ENCODE data around the gene CPA2. TPM values are rescaled to one million over a fixed set of nuclear protein-coding genes. Genes with fewer than 3 reads are reported as not detected.

The CPA2 gene
- total and polyA plus RNA-seq, 4 experiments from 2014 or later: not detected

DNA sequence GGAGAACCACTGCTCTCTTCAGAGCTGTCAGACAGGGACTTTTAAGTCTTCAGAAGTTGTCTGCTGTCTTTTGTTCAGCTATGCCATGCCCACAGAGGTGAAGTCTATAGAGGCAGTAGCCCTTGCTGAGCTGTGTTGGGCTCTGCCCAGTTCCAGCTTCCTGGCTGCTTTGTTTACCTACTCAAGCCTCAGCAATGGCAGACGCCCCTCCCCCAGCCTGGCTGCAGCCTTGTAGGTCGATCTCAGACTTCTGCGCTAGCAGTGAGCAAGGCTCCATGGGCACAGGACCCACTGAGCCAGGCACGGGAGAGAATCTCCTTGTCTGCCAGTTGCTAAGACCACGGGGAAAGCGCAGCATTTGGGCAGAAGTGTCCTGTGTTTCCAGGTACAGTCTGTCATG, 12.1 kb upstream of the CPA2 start:
- Histone ChIP-seq H3K9me3 (ENCODE audit: control insufficient read depth in 1 of 2, low read length in 2 of 2) (no peaks in the 10 kb centered on the region), H3K27ac (ENCODE audit: low read depth, low read length) (no peak overlapping the region), H3K4me3 (ENCODE audit: low read length in 2 of 2) (no peak overlapping the region), H3K27me3 (ENCODE audit: insufficient read depth, low read length) (no peaks in the 10 kb centered on the region), H3K4me1 (ENCODE audit: insufficient read depth, low read length) (no peaks in the 10 kb centered on the region), H3K36me3 (ENCODE audit: insufficient read depth, low read length) (no peaks in the 10 kb centered on the region)
- no peak for DNase-seq
- no peak overlapping the region for H3K4me3 Mint-ChIP-seq
- ChIA-PET POLR2A (ENCODE audit: partially characterized antibody) (no interaction called here), CTCF (ENCODE audit: partially characterized antibody) (no interaction called here)
- H3K27me3 Mint-ChIP-seq: peaks cover 4 to 9% of the 10 kb centered on the region in 2 donors
- H3K4me1 Mint-ChIP-seq: no peaks in the 10 kb centered on the region
- intact Hi-C loops (cut with micrococcal nuclease): no loop called here
- no peak overlapping the region for H3K27ac Mint-ChIP-seq
- peaks cover 0 to 52% (median 20%) of the 10 kb centered on the region in 8 donors for H3K9me3 Mint-ChIP-seq
- H3K36me3 Mint-ChIP-seq: no peaks in the 10 kb centered on the region

DNA sequence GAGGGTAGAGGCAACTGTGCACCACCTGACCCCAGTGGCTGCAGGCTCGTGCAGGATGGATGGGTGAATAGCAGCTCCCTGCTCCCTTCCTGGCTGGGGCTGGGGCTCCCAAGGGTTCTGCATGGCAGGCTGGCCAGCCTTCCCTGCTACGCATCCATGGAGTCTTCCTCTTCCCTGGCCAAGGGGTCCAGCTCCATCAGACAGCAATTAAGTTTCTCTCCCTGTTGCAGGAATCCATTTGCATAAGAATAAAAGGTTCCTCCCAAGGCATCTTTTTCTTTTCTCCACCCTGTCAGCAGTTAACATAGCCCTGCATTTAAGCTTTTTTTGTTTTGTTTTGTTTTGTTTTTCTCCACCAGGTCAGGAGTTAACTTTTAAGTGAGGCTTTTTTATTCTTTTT, 10.0 kb upstream of the CPA2 start:
- no peak overlapping the region for H3K4me3 Mint-ChIP-seq
- H3K9me3 ChIP-seq (ENCODE audit: control insufficient read depth in 1 of 2, low read length in 2 of 2): no peaks in the 10 kb centered on the region
- H3K4me3 ChIP-seq (ENCODE audit: low read length in 2 of 2): no peak overlapping the region
- peak overlapping the region in 1 of 7 donors; percentile 13 for H3K27ac Mint-ChIP-seq
- H3K4me1 ChIP-seq (ENCODE audit: insufficient read depth, low read length): no peaks in the 10 kb centered on the region
- intact Hi-C loops (cut with micrococcal nuclease): no loop called here
- no peak for DNase-seq
- H3K36me3 ChIP-seq (ENCODE audit: insufficient read depth, low read length): no peaks in the 10 kb centered on the region
- H3K27ac ChIP-seq (ENCODE audit: low read depth, low read length): no peak overlapping the region
- H3K27me3 ChIP-seq (ENCODE audit: insufficient read depth, low read length): no peaks in the 10 kb centered on the region
- ChIA-PET POLR2A (ENCODE audit: partially characterized antibody) (no interaction called here), CTCF (ENCODE audit: partially characterized antibody) (interaction anchor here (0.7 kb wide), 1 partner anchor 30 kb away, joined by 3 read pairs; no protein-coding TSS in a partner anchor)
- H3K27me3 Mint-ChIP-seq: peaks cover 4 to 7% of the 10 kb centered on the region in 2 donors
- H3K36me3 Mint-ChIP-seq: no peaks in the 10 kb centered on the region
- peaks cover 0 to 63% (median 26%) of the 10 kb centered on the region in 8 donors for H3K9me3 Mint-ChIP-seq
- no peaks in the 10 kb centered on the region for H3K4me1 Mint-ChIP-seq

DNA sequence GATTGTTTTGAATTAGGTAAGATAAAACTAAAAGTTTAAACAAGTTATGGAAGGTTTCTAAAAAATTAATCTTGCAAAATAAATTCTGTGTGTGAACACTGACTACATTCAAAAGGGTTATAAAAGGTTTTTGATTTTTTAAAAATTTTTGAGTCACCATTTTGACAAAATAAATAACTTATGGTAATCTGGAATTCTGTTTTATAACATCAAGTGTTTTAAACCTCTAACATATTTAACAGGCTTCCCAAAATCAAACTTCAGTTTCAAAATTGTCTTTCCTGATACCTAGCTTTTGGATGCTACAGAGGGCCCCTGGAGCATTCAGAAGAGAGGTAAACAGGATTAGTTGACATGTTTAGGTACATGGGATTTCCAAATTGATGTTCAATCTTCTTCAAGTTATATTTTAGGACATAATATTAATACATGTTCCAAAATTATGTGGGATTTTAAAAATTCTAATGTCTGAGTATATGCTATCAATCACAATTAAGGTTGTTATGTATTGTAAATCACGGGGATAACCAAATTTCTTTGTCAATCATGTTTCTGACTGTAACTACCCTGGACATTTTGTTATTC, 8.1 kb upstream of the CPA2 start:
- Histone ChIP-seq H3K36me3 (ENCODE audit: insufficient read depth, low read length) (no peaks in the 10 kb centered on the region), H3K9me3 (ENCODE audit: control insufficient read depth in 1 of 2, low read length in 2 of 2) (no peaks in the 10 kb centered on the region), H3K4me1 (ENCODE audit: insufficient read depth, low read length) (no peaks in the 10 kb centered on the region), H3K27me3 (ENCODE audit: insufficient read depth, low read length) (no peaks in the 10 kb centered on the region), H3K27ac (ENCODE audit: low read depth, low read length) (no peak overlapping the region), H3K4me3 (ENCODE audit: low read length in 2 of 2) (no peak overlapping the region)
- Mint-ChIP-seq H3K4me1 (no peaks in the 10 kb centered on the region), H3K27me3 (peaks cover 4 to 6% of the 10 kb centered on the region in 2 donors), H3K36me3 (no peaks in the 10 kb centered on the region), H3K9me3 (peaks cover 0 to 60% (median 24%) of the 10 kb centered on the region in 8 donors), H3K4me3 (no peak overlapping the region), H3K27ac (no peak overlapping the region)
- DNase-seq: no peak
- intact Hi-C loops (cut with micrococcal nuclease): no loop called here
- ChIA-PET CTCF (ENCODE audit: partially characterized antibody) (no interaction called here), POLR2A (ENCODE audit: partially characterized antibody) (no interaction called here)

DNA sequence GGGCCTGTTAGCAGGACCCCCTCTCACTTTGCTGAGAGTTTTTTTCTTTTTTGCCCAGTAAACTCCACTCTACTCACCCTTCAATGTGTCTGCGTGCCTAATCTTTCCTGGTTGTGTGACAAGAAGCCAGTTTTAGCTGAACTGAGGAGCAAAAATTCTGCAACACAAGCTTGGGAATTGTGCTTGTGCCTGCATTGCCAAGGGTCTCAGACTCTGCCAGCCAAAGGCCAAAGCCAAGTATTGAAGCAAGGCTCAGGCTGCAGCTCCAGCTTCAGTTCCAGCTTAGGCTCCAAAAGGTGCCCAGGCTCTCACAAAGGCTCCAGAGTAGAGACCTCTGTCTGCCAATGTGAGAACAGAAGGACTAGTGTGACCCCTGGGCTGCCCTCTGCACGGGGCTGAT, 4.2 kb upstream of the CPA2 start:
- CTCF ChIA-PET (ENCODE audit: partially characterized antibody): no interaction called here
- H3K4me3 ChIP-seq (ENCODE audit: low read length in 2 of 2): no peak overlapping the region
- no peak for DNase-seq

DNA sequence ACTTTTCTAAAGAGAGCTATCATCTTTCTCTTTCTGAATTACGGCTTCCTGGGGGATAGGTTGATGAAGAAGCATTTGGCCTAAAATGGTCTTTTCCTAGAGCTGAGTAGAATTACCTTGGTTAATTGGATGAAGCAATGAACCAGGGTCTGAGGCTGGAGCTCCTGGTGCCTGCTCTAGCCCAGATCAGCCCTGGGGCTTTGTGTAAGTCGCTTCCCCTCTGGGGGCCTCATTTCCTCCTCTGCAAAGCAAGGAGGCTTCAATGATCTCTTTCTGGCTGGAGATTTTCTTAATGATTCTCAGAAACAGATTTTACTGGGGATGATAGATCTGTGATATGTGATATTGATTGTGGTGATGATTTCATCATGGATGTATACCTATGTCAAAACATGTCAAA, 3.5 kb upstream of the CPA2 start:
- POLR2A ChIA-PET (ENCODE audit: partially characterized antibody): no interaction called here
- no peak overlapping the region for H3K4me3 Mint-ChIP-seq
- H3K4me3 ChIP-seq (ENCODE audit: low read length in 2 of 2): no peak overlapping the region
- H3K27ac ChIP-seq (ENCODE audit: low read depth, low read length): no peak overlapping the region
- peaks cover 2 to 6% of the 10 kb centered on the region in 2 donors for H3K27me3 Mint-ChIP-seq
- intact Hi-C loops (cut with micrococcal nuclease): no loop called here
- H3K9me3 Mint-ChIP-seq: peaks cover 0 to 33% (median 16%) of the 10 kb centered on the region in 8 donors
- DNase-seq: no peak
- H3K36me3 Mint-ChIP-seq: no peaks in the 10 kb centered on the region
- H3K9me3 ChIP-seq (ENCODE audit: control insufficient read depth in 1 of 2, low read length in 2 of 2): no peaks in the 10 kb centered on the region
- H3K27me3 ChIP-seq (ENCODE audit: insufficient read depth, low read length): no peaks in the 10 kb centered on the region
- H3K36me3 ChIP-seq (ENCODE audit: insufficient read depth, low read length): no peaks in the 10 kb centered on the region
- CTCF ChIA-PET (ENCODE audit: partially characterized antibody): no interaction called here
- no peak overlapping the region for H3K27ac Mint-ChIP-seq
- no peaks in the 10 kb centered on the region for H3K4me1 ChIP-seq (ENCODE audit: insufficient read depth, low read length)
- no peaks in the 10 kb centered on the region for H3K4me1 Mint-ChIP-seq

More for the DNA sequence above, 4.2 kb upstream of the CPA2 start:
- Mint-ChIP-seq H3K36me3 (no peaks in the 10 kb centered on the region), H3K4me3 (no peak overlapping the region), H3K4me1 (no peaks in the 10 kb centered on the region), H3K9me3 (peaks cover 0 to 38% (median 18%) of the 10 kb centered on the region in 8 donors), H3K27ac (no peak overlapping the region), H3K27me3 (peaks cover 2 to 6% of the 10 kb centered on the region in 2 donors)
- no peaks in the 10 kb centered on the region for H3K4me1 ChIP-seq (ENCODE audit: insufficient read depth, low read length)
- POLR2A ChIA-PET (ENCODE audit: partially characterized antibody): no interaction called here
- no peaks in the 10 kb centered on the region for H3K36me3 ChIP-seq (ENCODE audit: insufficient read depth, low read length)
- H3K27me3 ChIP-seq (ENCODE audit: insufficient read depth, low read length): no peaks in the 10 kb centered on the region
- no peaks in the 10 kb centered on the region for H3K9me3 ChIP-seq (ENCODE audit: control insufficient read depth in 1 of 2, low read length in 2 of 2)
- no peak overlapping the region for H3K27ac ChIP-seq (ENCODE audit: low read depth, low read length)
- intact Hi-C loops (cut with micrococcal nuclease): no loop called here

DNA sequence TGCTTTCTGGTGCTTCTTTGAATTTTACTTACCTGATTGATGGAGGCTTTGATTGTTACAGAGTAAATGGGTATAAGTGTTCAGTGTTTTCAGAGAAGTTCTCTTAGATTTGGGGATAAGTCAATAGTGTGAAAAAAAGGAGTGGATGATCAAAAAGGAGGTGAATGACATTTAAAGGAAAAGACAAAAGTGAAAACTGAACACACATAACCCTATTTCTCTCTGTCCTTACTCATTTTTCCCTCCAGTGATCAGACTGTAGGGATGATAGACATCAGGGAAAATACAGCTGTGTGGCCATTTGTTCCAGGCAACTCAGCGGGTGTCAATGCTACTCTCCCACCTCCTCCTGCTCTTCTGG, 278 bp downstream of the CPA2 start:
- Mint-ChIP-seq H3K4me3 (no peak overlapping the region), H3K9me3 (peaks cover 0 to 4% (median 0%) of the 10 kb centered on the region in 8 donors), H3K27me3 (peaks cover 3 to 7% of the 10 kb centered on the region in 2 donors), H3K36me3 (no peaks in the 10 kb centered on the region), H3K27ac (peak overlapping the region in 1 of 7 donors; percentile 5), H3K4me1 (no peaks in the 10 kb centered on the region)
- Histone ChIP-seq H3K27me3 (ENCODE audit: insufficient read depth, low read length) (no peaks in the 10 kb centered on the region), H3K36me3 (ENCODE audit: insufficient read depth, low read length) (no peaks in the 10 kb centered on the region), H3K4me3 (ENCODE audit: low read length in 2 of 2) (no peak overlapping the region), H3K27ac (ENCODE audit: low read depth, low read length) (no peak overlapping the region), H3K4me1 (ENCODE audit: insufficient read depth, low read length) (no peaks in the 10 kb centered on the region), H3K9me3 (ENCODE audit: control insufficient read depth in 1 of 2, low read length in 2 of 2) (no peaks in the 10 kb centered on the region)
- intact Hi-C loops (cut with micrococcal nuclease): no loop called here
- ChIA-PET POLR2A (ENCODE audit: partially characterized antibody) (no interaction called here), CTCF (ENCODE audit: partially characterized antibody) (no interaction called here)
- DNase-seq: no peak

DNA sequence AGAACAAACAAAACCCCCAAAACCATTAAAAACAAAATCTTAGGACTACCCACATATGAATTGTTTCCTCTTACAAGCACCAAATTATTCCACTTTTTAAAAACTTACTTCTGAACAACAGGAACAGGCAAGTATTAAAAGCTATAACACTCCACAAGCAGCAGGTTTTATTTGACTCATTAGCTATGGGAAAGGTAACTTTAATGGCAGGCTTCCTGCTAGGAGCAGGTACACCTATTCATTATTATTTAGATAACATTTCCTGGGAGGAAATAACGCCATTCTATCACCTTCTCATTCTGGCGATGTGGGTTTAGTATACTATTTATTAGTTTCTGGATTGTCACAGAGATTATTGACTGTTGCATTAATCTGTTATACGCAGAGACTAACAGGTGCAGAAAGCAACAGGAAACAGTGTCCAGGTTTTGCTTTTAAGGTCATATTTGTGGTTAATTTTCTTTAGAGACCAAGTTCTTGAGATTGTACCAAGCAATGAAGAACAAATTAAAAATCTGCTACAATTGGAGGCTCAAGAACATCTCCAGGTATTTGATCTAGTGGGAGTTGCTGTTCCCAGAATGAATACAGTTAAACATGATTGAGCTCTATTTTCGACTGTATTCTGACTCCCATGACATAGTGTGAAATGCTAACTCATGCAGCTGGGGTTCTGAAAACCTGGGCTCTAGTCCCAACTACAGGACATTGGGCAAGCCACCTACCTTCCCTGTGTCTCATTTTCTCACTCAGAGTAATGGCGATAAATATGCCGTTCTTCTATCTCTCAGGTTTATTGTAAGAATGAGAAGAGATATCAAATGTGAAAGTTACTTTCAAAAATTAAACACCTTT, 2.0 kb downstream of the CPA2 start:
- CTCF ChIA-PET (ENCODE audit: partially characterized antibody): no interaction called here

More for the DNA sequence above, 2.0 kb downstream of the CPA2 start:
- no peak overlapping the region for H3K27ac ChIP-seq (ENCODE audit: low read depth, low read length)
- Mint-ChIP-seq H3K4me3 (no peak overlapping the region), H3K27me3 (peaks cover 1 to 7% of the 10 kb centered on the region in 2 donors), H3K9me3 (no peaks in the 10 kb centered on the region), H3K36me3 (no peaks in the 10 kb centered on the region), H3K27ac (no peak overlapping the region), H3K4me1 (peaks cover 0 to 4% (median under 1%) of the 10 kb centered on the region in 4 donors)
- no peak overlapping the region for H3K4me3 ChIP-seq (ENCODE audit: low read length in 2 of 2)
- POLR2A ChIA-PET (ENCODE audit: partially characterized antibody): no interaction called here
- no peaks in the 10 kb centered on the region for H3K9me3 ChIP-seq (ENCODE audit: control insufficient read depth in 1 of 2, low read length in 2 of 2)
- no peak for DNase-seq
- no peaks in the 10 kb centered on the region for H3K36me3 ChIP-seq (ENCODE audit: insufficient read depth, low read length)
- H3K27me3 ChIP-seq (ENCODE audit: insufficient read depth, low read length): no peaks in the 10 kb centered on the region
- H3K4me1 ChIP-seq (ENCODE audit: insufficient read depth, low read length): no peaks in the 10 kb centered on the region
- intact Hi-C loops (cut with micrococcal nuclease): no loop called here
